Endothelial cell of umbilical vein (primary cell): ENCODE data around the gene MYO1B. TPM values are rescaled to one million over a fixed set of nuclear protein-coding genes. Genes with fewer than 3 reads are reported as not detected.

Experiments used
- BruUV-seq: library from RNA; stranded (reverse); fragments of 400-500 nt; replicated peaks from 2 replicates; lab custom pipeline; 2021; lab: Mats Ljungman, UMichigan
- CTCF ChIA-PET: fragments of 300-600, 350-600 bp; sonication (Branson Sonifier 250); formaldehyde crosslinking; loops from one replicate; lab custom pipeline; 2021; ENCODE audit warnings: antibody characterized with exemption, inconsistent platforms; lab: Charles Lee
- POLR2A ChIA-PET: fragments of 300-600, 350-600 bp; sonication (Branson Sonifier 250); formaldehyde crosslinking; loops from one replicate; lab custom pipeline; 2021; ENCODE audit warnings: antibody characterized with exemption, inconsistent platforms; lab: Charles Lee
- DNase-seq: peaks from one replicate; pipeline ENCODE4 v3.0.0-alpha.2; 2011; ENCODE audit warnings: low read depth, low spot score
- FAIRE-seq: peaks from 2 replicates; lab custom pipeline; 2011; peaks lifted over from hg19 to GRCh38; lab: Jason Lieb, UNC
- H2AFZ ChIP-seq: 2 replicates; pipeline ENCODE4 v1.6.0; 2012; ENCODE audit warnings: low read depth, low read length, control low read depth, inconsistent platforms
- H3K27ac ChIP-seq: 2 replicates; pipeline ENCODE4 v1.5.1; 2011; ENCODE audit warnings: low read depth, mild to moderate bottlenecking, control low read depth, low read length, moderate library complexity; ENCODE audit not compliant: insufficient read depth
- H3K27me3 ChIP-seq, 2 experiments: 2 replicates each; pipeline versions ENCODE4 v1.6.0 to v1.6.1; 2011; ENCODE audit warnings: low read length in 2 of 2, mixed read lengths in 1 of 2; ENCODE audit not compliant: control insufficient read depth in 2 of 2, insufficient read depth in 2 of 2
- H3K36me3 ChIP-seq, 2 experiments: 2 replicates in 1 of 2; 3 replicates in 1 of 2; pipeline ENCODE4 v1.5.1; 2011; ENCODE audit warnings: low read length in 2 of 2, mild to moderate bottlenecking in 1 of 2, moderate library complexity in 1 of 2; ENCODE audit not compliant: control insufficient read depth in 2 of 2, insufficient read depth in 2 of 2; ENCODE audit errors: extremely low read depth in 1 of 2
- H3K4me1 ChIP-seq: 3 replicates; pipeline ENCODE4 v1.5.1; 2011; ENCODE audit warnings: mild to moderate bottlenecking, low read length; ENCODE audit not compliant: control insufficient read depth, insufficient read depth; ENCODE audit errors: extremely low read depth
- H3K4me2 ChIP-seq: 2 replicates; pipeline ENCODE4 v1.6.1; 2011; ENCODE audit warnings: low read length, control low read depth, mixed read lengths; ENCODE audit not compliant: insufficient read depth
- H3K4me3 ChIP-seq, 3 experiments: fragments of 200-600 bp in 1 of 3; sonication (generic), shearing (Covaris generic) in 1 of 3; replicated peaks in 1 of 3; 2 replicates each; pipeline ENCODE4 v1.5.1; 2011 to 2016; ENCODE audit warnings: control low read depth in 3 of 3, low read length in 3 of 3, mild to moderate bottlenecking in 2 of 3, inconsistent platforms in 1 of 3, low read depth in 1 of 3, moderate library complexity in 1 of 3; ENCODE audit not compliant: insufficient read depth in 1 of 3
- H3K79me2 ChIP-seq: 2 replicates; pipeline ENCODE4 v1.6.0; 2012; ENCODE audit warnings: low read length, inconsistent platforms; ENCODE audit not compliant: control insufficient read depth, insufficient read depth
- H3K9ac ChIP-seq: replicated peaks from 2 replicates; pipeline ENCODE3; 2011; ENCODE audit warnings: low read length, control low read depth; ENCODE audit not compliant: insufficient read depth; ENCODE audit errors: extremely low read depth
- H3K9me1 ChIP-seq: replicated peaks from 3 replicates; pipeline ENCODE4 v1.6.0; 2011; ENCODE audit warnings: mild to moderate bottlenecking, low read length; ENCODE audit not compliant: control insufficient read depth, insufficient read depth; ENCODE audit errors: extremely low read depth
- H3K9me3 ChIP-seq: replicated peaks from 2 replicates; pipeline ENCODE4 v1.5.1; 2012; ENCODE audit warnings: low read length, inconsistent platforms; ENCODE audit not compliant: control insufficient read depth, insufficient read depth
- H4K20me1 ChIP-seq: replicated peaks from 2 replicates; pipeline ENCODE3; 2011; ENCODE audit warnings: mild to moderate bottlenecking, low read length; ENCODE audit not compliant: control insufficient read depth, insufficient read depth; ENCODE audit errors: extremely low read depth
- EZH2 ChIP-seq: IDR thresholded peaks from 2 replicates; pipeline ENCODE4 v1.6.1; 2012; ENCODE audit warnings: borderline replicate concordance, low read depth, mild to moderate bottlenecking, moderate library complexity, low read length, inconsistent platforms; ENCODE audit not compliant: severe bottlenecking
- FOS ChIP-seq: IDR thresholded peaks from 2 replicates; pipeline ENCODE4 v1.6.1; 2011; ENCODE audit warnings: mild to moderate bottlenecking, low read length, moderate library complexity, borderline replicate concordance; ENCODE audit not compliant: insufficient read depth
- GATA2 ChIP-seq: IDR thresholded peaks from 2 replicates; pipeline ENCODE4 v1.7.0; 2011; ENCODE audit warnings: low read depth, mild to moderate bottlenecking, moderate library complexity, mixed read lengths, low read length; ENCODE audit not compliant: insufficient read length, insufficient read depth
- JUN ChIP-seq: IDR thresholded peaks from 2 replicates; pipeline ENCODE4 v1.6.1; 2011; ENCODE audit warnings: borderline replicate concordance, low read depth; ENCODE audit not compliant: insufficient read length, insufficient read depth
- MYC ChIP-seq: IDR thresholded peaks from one replicate; pipeline ENCODE4 v1.6.1; 2011; ENCODE audit warnings: mild to moderate bottlenecking, low read depth, low read length
- POLR2A ChIP-seq: IDR thresholded peaks from 2 replicates; pipeline ENCODE4 v1.6.1; 2012; ENCODE audit warnings: low read depth, mild to moderate bottlenecking, control low read depth, low read length
- POLR2AphosphoS5 ChIP-seq: IDR thresholded peaks from 2 replicates; pipeline ENCODE4 v1.6.1; 2012; ENCODE audit warnings: low read depth, mild to moderate bottlenecking, control low read depth, low read length, moderate library complexity; ENCODE audit not compliant: insufficient read depth
- dilution Hi-C: fragments of 300-500 bp; cut with MboI; formaldehyde crosslinking; loops from one replicate; pipeline ENCODE4 v1.15.0; 2019; ENCODE audit warnings: low sequenced_read_pairs; ENCODE audit not compliant: extremely low pct_ligation_motif_present
- intact Hi-C: fragments of 100-400 bp; cut with micrococcal nuclease; formaldehyde crosslinking; loops from one replicate; pipeline ENCODE4 v1.10.0; 2022
- polyA plus RNA-seq, 4 experiments: library from polyadenylated mRNA; depleted of rRNA in 3 of 4; stranded (reverse) in 3 of 4; unstranded in 1 of 4; fragments of >200 nt; gene quantifications; 2 replicates each; pipeline versions ENCODE4 v1.2.1 to v1.2.3, GENCODE V29; 2011 to 2012; ENCODE audit warnings: missing spikeins in 1 of 4
- total RNA-seq: library from RNA; stranded (reverse); gene quantifications from 2 replicates; pipeline ENCODE4 v1.2.3, GENCODE V29; 2021
- TF ChIP-seq, protein P1 (sequence below): IDR thresholded peaks from 2 replicates; pipeline ENCODE4 v1.6.1; 2011; ENCODE audit not compliant: insufficient read depth, insufficient read length
- TF ChIP-seq, protein P2 (sequence below), 2 donors: IDR thresholded peaks; 1 replicate in 1 of 2; 2 replicates in 1 of 2; pipeline ENCODE4 v1.5.1; 2011; ENCODE audit warnings: low read length in 2 of 2, mild to moderate bottlenecking in 2 of 2, moderate library complexity in 2 of 2, control low read depth in 1 of 2, inconsistent platforms in 1 of 2, low read depth in 1 of 2; ENCODE audit not compliant: insufficient read depth in 1 of 2; ENCODE audit errors: extremely low read depth in 1 of 2

MYO1B gene
- total and polyA plus RNA-seq, 2 donors (not counting 3 experiments of a cell fraction or from before 2014, with no cell fraction given): 8.7 to 51.1 TPM

DNA sequence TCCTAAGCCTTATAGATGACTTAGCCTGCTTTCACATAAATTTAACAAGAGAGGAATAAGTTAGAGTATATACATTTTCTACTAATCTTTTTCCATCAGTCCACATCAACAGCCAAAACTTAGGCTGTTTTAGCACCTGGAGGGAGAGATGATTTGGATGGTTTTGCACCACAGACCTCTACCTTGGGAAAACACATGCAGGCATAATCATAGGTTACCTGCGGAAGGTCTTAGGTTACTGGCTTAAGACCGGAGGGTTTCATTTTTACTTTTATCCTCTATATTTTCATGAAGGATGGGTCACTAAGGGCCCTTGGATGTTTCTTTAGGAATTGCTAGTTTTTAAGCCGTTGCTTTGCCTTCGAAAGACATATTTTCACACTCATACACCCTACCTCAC, 66.0 kb downstream of the MYO1B start:
- H3K4me3 ChIP-seq: no peak overlapping the region
- CTCF ChIA-PET: no interaction called here
- peak overlapping the region; percentile 36 for H3K4me2 ChIP-seq
- no peak for TF ChIP-seq POLR2A
- no peak for TF ChIP-seq FOS
- TF ChIP-seq, protein P1, sequence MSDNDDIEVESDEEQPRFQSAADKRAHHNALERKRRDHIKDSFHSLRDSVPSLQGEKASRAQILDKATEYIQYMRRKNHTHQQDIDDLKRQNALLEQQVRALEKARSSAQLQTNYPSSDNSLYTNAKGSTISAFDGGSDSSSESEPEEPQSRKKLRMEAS: no peak
- TF ChIP-seq GATA2: no peak
- TF ChIP-seq, protein P2, sequence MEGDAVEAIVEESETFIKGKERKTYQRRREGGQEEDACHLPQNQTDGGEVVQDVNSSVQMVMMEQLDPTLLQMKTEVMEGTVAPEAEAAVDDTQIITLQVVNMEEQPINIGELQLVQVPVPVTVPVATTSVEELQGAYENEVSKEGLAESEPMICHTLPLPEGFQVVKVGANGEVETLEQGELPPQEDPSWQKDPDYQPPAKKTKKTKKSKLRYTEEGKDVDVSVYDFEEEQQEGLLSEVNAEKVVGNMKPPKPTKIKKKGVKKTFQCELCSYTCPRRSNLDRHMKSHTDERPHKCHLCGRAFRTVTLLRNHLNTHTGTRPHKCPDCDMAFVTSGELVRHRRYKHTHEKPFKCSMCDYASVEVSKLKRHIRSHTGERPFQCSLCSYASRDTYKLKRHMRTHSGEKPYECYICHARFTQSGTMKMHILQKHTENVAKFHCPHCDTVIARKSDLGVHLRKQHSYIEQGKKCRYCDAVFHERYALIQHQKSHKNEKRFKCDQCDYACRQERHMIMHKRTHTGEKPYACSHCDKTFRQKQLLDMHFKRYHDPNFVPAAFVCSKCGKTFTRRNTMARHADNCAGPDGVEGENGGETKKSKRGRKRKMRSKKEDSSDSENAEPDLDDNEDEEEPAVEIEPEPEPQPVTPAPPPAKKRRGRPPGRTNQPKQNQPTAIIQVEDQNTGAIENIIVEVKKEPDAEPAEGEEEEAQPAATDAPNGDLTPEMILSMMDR (IDR thresholded peaks at IDR 0.05; ENCODE audit: extremely low read depth in 1 of 2, insufficient read depth in 1 of 2, low read depth in 1 of 2, low read length in 2 of 2): no peak
- no peak for TF ChIP-seq MYC
- TF ChIP-seq JUN: no peak
- TF ChIP-seq EZH2: no peak
- TF ChIP-seq POLR2AphosphoS5: no peak
- no peaks in the 10 kb centered on the region for H3K79me2 ChIP-seq
- peaks cover 5% of the 10 kb centered on the region for H4K20me1 ChIP-seq
- no peaks in the 10 kb centered on the region for H3K36me3 ChIP-seq
- DNase-seq (no peak), FAIRE-seq (no peak)
- H3K27me3 ChIP-seq: no peaks in the 10 kb centered on the region
- peaks cover 8% of the 10 kb centered on the region for H3K4me1 ChIP-seq
- intact Hi-C loops: no loop called here
- no peak overlapping the region for H3K27ac ChIP-seq
- no peaks in the 10 kb centered on the region for H3K9me1 ChIP-seq
- dilution Hi-C loops: no loop called here
- POLR2A ChIA-PET: no interaction called here
- BruUV-seq: no TSS peak
- no peaks in the 10 kb centered on the region for H3K9me3 ChIP-seq
- H3K9ac ChIP-seq: no peak overlapping the region
- H2AFZ ChIP-seq: no peak overlapping the region
